Measurements from ENCODE around the gene TUBA4B.
A peak's percentile ranks its signal among the peaks of the same experiment; 100 is the strongest.
"Not testable (repeated sequence)": the region's sequence is repeated elsewhere in the genome, so short reads cannot be mapped to it uniquely, and the experiment has no call there.

The TUBA4B gene

GRCh38 chr2:219286436-219287115 is 33.5 kb downstream of the TUBA4B start:
- H3K4me3 ChIP-seq (ENCODE audit: low read length in 2 of 2) = no peak overlapping the region
- H3K27me3 ChIP-seq (ENCODE audit: control insufficient read depth in 1 of 2, insufficient read depth in 2 of 2, low read length in 2 of 2) = no peaks in the 10 kb centered on the region
- H3K4me1 ChIP-seq (ENCODE audit: control insufficient read depth, insufficient read depth, low read length) = peaks cover 29% of the 10 kb centered on the region
- H3K9ac ChIP-seq (ENCODE audit: low read length in 2 of 2) = no peak overlapping the region
- H3K36me3 ChIP-seq (ENCODE audit: control insufficient read depth in 2 of 2, insufficient read depth in 2 of 2, low read length in 2 of 2) = peaks cover 36 to 37% of the 10 kb centered on the region in 2 donors
- H3K9me3 ChIP-seq (ENCODE audit: control insufficient read depth in 2 of 2, low read length in 2 of 2) = no peaks in the 10 kb centered on the region
- H3K27ac ChIP-seq (ENCODE audit: low read length) = no peak overlapping the region

DNA sequence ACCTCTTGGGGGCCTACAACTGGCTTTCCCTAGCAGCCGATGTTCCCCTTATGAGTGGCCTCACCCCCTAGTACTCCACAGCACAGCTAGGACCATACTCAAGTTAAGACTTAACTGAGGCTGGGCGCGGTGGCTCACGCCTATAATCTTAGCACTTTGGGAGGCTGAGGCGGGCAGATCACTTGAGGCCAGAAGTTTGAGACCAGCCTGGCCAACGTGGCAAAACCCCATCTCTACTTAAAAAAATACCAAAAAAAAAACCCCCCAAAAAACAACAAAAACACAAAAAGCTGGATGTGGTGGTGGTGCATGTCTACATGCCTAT is 34.0 kb downstream of the TUBA4B start:
- H3K27me3 ChIP-seq (ENCODE audit: control insufficient read depth in 1 of 2, insufficient read depth in 2 of 2, low read length in 2 of 2); H3K4me3 ChIP-seq (ENCODE audit: low read length in 2 of 2); H3K9me3 ChIP-seq (ENCODE audit: control insufficient read depth in 2 of 2, low read length in 2 of 2); H3K9ac ChIP-seq (ENCODE audit: low read length in 2 of 2); H3K27ac ChIP-seq (ENCODE audit: low read length): not testable (repeated sequence)
- Histone ChIP-seq H3K4me1 (ENCODE audit: control insufficient read depth, insufficient read depth, low read length) (peaks cover 24% of the 10 kb centered on the region), H3K36me3 (ENCODE audit: control insufficient read depth in 2 of 2, insufficient read depth in 2 of 2, low read length in 2 of 2) (peaks cover 31 to 32% of the 10 kb centered on the region in 2 donors)

DNA sequence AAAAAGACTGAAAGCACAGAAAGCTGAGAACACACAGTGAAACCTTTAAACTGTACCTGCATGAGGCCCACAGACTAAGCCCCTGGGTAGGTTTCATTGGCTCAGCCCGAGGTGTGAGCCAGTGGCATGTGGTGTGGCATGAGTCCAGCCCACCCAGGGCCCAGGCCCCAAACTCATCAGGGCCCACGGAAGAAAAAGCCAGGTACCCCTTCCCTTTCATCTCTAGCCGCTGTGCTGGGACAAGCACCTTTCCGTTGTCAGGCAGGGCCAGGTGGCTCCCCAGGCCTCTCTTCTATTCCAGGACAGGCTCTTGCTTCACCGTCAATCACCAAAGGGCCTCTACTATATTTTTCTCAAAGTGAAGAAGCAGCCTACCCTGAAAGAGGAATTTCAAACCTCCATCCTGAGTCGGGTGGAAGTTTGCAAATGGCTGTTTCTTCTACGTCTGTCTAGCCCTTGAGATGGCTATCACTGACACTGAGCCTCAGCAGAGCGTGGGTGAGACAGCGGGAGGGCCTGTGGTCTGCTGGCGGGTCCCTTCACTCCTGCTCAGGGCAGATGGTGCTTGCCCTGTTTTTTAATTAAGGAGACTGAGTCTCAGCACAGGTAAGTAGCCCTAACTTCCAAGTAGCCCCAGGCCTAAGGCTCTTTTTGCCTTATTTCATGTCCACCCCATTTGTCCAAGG is 34.7 kb downstream of the TUBA4B start:
- no peaks in the 10 kb centered on the region for H3K9me3 ChIP-seq (ENCODE audit: control insufficient read depth in 2 of 2, low read length in 2 of 2)
- no peak overlapping the region for H3K27ac ChIP-seq (ENCODE audit: low read length)
- H3K9ac ChIP-seq (ENCODE audit: low read length in 2 of 2) = no peak overlapping the region
- no peaks in the 10 kb centered on the region for H3K27me3 ChIP-seq (ENCODE audit: control insufficient read depth in 1 of 2, insufficient read depth in 2 of 2, low read length in 2 of 2)
- no peak overlapping the region for H3K4me3 ChIP-seq (ENCODE audit: low read length in 2 of 2)
- H3K4me1 ChIP-seq (ENCODE audit: control insufficient read depth, insufficient read depth, low read length) = peaks cover 23% of the 10 kb centered on the region
- peaks cover 25 to 26% of the 10 kb centered on the region in 2 donors for H3K36me3 ChIP-seq (ENCODE audit: control insufficient read depth in 2 of 2, insufficient read depth in 2 of 2, low read length in 2 of 2)

GRCh38 chr2:219289195-219289536 is 36.1 kb downstream of the TUBA4B start:
- H3K27ac ChIP-seq (ENCODE audit: low read length) = peak overlapping the region; percentile 66
- no peak overlapping the region for H3K4me3 ChIP-seq (ENCODE audit: low read length in 2 of 2)
- H3K9ac ChIP-seq (ENCODE audit: low read length in 2 of 2) = no peak overlapping the region
- H3K36me3 ChIP-seq (ENCODE audit: control insufficient read depth in 2 of 2, insufficient read depth in 2 of 2, low read length in 2 of 2) = peaks cover 12% of the 10 kb centered on the region in 2 donors
- H3K9me3 ChIP-seq (ENCODE audit: control insufficient read depth in 2 of 2, low read length in 2 of 2) = no peaks in the 10 kb centered on the region
- no peaks in the 10 kb centered on the region for H3K27me3 ChIP-seq (ENCODE audit: control insufficient read depth in 1 of 2, insufficient read depth in 2 of 2, low read length in 2 of 2)
- H3K4me1 ChIP-seq (ENCODE audit: control insufficient read depth, insufficient read depth, low read length) = peaks cover 27% of the 10 kb centered on the region

DNA sequence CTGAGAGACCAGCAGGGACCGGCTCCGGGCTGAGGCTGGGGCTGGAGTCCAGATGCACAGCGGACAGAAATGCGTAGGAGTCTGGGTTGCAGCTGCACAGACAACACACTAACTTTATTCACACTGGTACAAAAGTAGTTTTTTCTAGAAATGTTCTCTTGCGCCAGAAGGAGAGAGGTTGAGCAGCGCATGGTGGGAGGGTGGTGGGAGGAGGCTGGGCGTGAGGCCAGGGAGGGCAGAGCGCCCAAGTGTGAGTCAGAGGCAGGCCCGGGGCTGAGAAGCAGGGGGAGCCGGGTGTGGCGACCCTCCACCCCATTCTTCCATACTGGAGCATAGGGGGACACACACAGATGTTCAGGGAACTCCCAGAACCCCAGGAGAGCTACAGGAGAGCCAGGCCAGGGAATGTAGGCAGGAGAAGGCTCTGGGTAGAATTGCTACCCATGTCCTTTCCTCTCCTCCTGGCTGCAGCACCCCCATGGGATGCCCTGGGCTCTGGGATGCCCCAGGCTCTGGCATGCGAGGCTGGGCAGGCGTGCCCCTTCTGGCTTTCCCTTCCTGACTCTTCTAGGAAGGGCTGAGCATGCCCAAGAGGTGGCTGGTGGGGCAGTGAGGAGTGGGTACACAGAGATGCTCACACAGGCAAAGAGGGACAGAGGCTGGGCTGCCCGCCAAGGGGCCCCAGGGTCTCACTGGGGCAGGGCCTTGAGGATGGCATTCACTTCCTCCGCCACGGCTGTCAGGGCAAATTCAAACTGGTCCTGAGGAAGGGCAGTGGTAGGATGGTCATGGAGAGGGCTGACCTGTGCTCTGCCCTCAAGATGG is 36.7 kb downstream of the TUBA4B start:
- Histone ChIP-seq H3K9me3 (ENCODE audit: control insufficient read depth in 2 of 2, low read length in 2 of 2) (no peaks in the 10 kb centered on the region), H3K4me1 (ENCODE audit: control insufficient read depth, insufficient read depth, low read length) (peaks cover 28% of the 10 kb centered on the region), H3K9ac (ENCODE audit: low read length in 2 of 2) (peak overlapping the region in 1 of 2 donors; percentile 28)

DNA sequence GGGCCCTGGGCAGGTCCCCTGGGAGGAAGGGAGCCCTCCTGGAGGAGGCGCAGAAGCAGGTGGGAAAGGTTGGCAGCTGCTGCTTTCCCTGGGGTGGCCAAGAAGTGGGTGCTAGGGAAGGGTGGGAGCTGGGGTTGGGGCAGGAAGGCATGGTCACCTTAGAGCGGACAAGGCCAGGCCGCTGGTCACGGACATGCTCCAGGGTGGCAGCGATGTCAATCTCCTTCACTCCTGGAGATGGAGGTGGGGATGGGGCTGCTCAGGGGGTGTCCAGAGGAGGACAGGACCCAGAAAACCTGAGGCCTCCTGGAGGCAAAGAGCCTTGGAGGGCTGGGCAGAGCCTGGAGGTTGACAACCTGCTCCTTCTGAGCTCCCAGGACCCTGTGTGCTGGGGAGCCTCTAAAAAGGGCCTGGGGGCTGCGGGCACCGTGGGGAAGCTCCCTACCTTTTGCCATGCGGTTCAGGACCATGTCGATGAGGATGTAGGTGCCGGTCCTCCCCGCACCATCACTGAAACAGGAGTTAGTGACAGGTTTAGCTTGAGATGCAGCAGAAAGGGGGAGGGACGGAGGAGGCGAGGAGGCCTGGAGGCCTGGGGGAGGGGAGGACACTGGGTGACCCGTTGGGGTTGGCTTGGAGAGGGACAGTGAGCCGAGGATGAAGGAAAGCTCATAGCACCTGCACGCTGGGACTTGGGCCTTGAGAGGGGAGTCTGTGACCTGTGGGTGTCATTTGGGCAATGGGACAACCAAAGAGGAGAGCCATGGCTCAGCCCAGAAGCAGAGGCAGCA is 37.5 kb downstream of the TUBA4B start:
- H3K27me3 ChIP-seq (ENCODE audit: control insufficient read depth in 1 of 2, insufficient read depth in 2 of 2, low read length in 2 of 2) = no peaks in the 10 kb centered on the region
- no peaks in the 10 kb centered on the region for H3K9me3 ChIP-seq (ENCODE audit: control insufficient read depth in 2 of 2, low read length in 2 of 2)
- H3K4me3 ChIP-seq (ENCODE audit: low read length in 2 of 2) = no peak overlapping the region
- H3K4me1 ChIP-seq (ENCODE audit: control insufficient read depth, insufficient read depth, low read length) = peaks cover 27% of the 10 kb centered on the region
- peaks cover 0 to 4% of the 10 kb centered on the region in 2 donors for H3K36me3 ChIP-seq (ENCODE audit: control insufficient read depth in 2 of 2, insufficient read depth in 2 of 2, low read length in 2 of 2)
- H3K9ac ChIP-seq (ENCODE audit: low read length in 2 of 2) = no peak overlapping the region
- H3K27ac ChIP-seq (ENCODE audit: low read length) = peak overlapping the region; percentile 66

More for the DNA sequence above, 36.7 kb downstream of the TUBA4B start:
- Histone ChIP-seq H3K36me3 (ENCODE audit: control insufficient read depth in 2 of 2, insufficient read depth in 2 of 2, low read length in 2 of 2) (peaks cover 6% of the 10 kb centered on the region in 2 donors), H3K27ac (ENCODE audit: low read length) (peak overlapping the region; percentile 66), H3K27me3 (ENCODE audit: control insufficient read depth in 1 of 2, insufficient read depth in 2 of 2, low read length in 2 of 2) (no peaks in the 10 kb centered on the region), H3K4me3 (ENCODE audit: low read length in 2 of 2) (no peak overlapping the region)

- Histone ChIP-seq H3K27ac (ENCODE audit: low read length) (no peak overlapping the region), H3K9ac (ENCODE audit: low read length in 2 of 2) (no peak overlapping the region), H3K4me3 (ENCODE audit: low read length in 2 of 2) (no peak overlapping the region), H3K27me3 (ENCODE audit: control insufficient read depth in 1 of 2, insufficient read depth in 2 of 2, low read length in 2 of 2) (no peaks in the 10 kb centered on the region), H3K9me3 (ENCODE audit: control insufficient read depth in 2 of 2, low read length in 2 of 2) (no peaks in the 10 kb centered on the region), H3K4me1 (ENCODE audit: control insufficient read depth, insufficient read depth, low read length) (peaks cover 27% of the 10 kb centered on the region), H3K36me3 (ENCODE audit: control insufficient read depth in 2 of 2, insufficient read depth in 2 of 2, low read length in 2 of 2) (peaks cover 0 to 2% of the 10 kb centered on the region in 2 donors)
Observed at GRCh38 chr2:219291394-219291793, 38.4 kb downstream of the TUBA4B start.

- no peaks in the 10 kb centered on the region for H3K9me3 ChIP-seq (ENCODE audit: control insufficient read depth in 2 of 2, low read length in 2 of 2)
- H3K27me3 ChIP-seq (ENCODE audit: control insufficient read depth in 1 of 2, insufficient read depth in 2 of 2, low read length in 2 of 2) = no peaks in the 10 kb centered on the region
- no peak overlapping the region for H3K27ac ChIP-seq (ENCODE audit: low read length)
Observed at GRCh38 chr2:219291910-219292490, 39.0 kb downstream of the TUBA4B start.

DNA sequence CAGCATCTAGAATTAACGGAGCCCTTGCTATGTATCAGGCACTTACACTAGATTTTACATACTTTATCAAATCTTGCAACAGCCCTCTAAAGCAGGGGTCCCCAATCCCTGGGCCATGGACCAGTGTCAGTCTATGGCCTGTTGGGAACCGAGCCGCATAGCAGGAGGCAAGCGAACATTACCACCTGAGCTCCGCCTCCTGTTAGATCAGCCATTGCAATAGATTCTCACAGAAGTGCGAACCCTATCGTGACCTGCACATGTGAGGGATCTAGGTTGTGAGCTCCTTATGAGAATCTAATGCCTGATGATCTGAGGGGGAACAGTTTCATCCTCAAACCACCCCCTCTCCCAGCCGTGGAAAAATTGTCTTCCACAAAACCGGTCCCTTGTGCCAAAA is 39.6 kb downstream of the TUBA4B start:
- Histone ChIP-seq H3K9ac (ENCODE audit: low read length in 2 of 2) (no peak overlapping the region), H3K27ac (ENCODE audit: low read length) (no peak overlapping the region)

More at GRCh38 chr2:219291910-219292490, 39.0 kb downstream of the TUBA4B start:
- no peak overlapping the region for H3K4me3 ChIP-seq (ENCODE audit: low read length in 2 of 2)
- no peaks in the 10 kb centered on the region for H3K36me3 ChIP-seq (ENCODE audit: control insufficient read depth in 2 of 2, insufficient read depth in 2 of 2, low read length in 2 of 2)
- peaks cover 25% of the 10 kb centered on the region for H3K4me1 ChIP-seq (ENCODE audit: control insufficient read depth, insufficient read depth, low read length)
- H3K9ac ChIP-seq (ENCODE audit: low read length in 2 of 2) = no peak overlapping the region

DNA sequence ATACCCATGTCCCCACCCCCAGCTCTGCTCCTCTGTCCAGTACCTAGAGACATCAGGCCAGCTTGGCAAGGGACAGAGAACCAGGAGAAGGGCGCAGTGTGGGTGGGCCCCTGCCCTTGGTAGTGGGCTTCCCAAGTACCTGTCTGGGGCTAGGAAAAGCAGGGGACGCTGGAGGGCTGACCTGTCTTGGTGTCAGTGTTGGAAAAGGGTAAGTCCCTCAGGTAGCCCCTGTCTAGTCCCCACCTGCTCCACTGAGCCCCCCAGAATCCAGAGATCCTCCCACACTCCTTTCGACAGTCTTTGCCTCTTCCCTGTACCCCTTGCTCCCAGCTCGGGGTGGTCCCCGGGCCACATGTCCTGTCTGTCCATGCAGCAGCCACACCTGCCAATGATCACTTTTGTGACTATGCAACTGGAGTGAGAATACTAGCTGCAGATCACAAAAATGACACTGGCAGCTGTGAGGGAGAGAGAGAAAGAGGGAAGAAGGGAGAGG is 40.7 kb downstream of the TUBA4B start:
- H3K4me3 ChIP-seq (ENCODE audit: low read length in 2 of 2) = peak overlapping the region; percentile 67 to 77
- peak overlapping the region; percentile 79 to 89 for H3K9ac ChIP-seq (ENCODE audit: low read length in 2 of 2)
- peaks cover 28% of the 10 kb centered on the region for H3K4me1 ChIP-seq (ENCODE audit: control insufficient read depth, insufficient read depth, low read length)
- no peaks in the 10 kb centered on the region for H3K9me3 ChIP-seq (ENCODE audit: control insufficient read depth in 2 of 2, low read length in 2 of 2)
- peak overlapping the region; percentile 78 for H3K27ac ChIP-seq (ENCODE audit: low read length)
- H3K27me3 ChIP-seq (ENCODE audit: control insufficient read depth in 1 of 2, insufficient read depth in 2 of 2, low read length in 2 of 2) = no peaks in the 10 kb centered on the region
- H3K36me3 ChIP-seq (ENCODE audit: control insufficient read depth in 2 of 2, insufficient read depth in 2 of 2, low read length in 2 of 2) = no peaks in the 10 kb centered on the region

More for the DNA sequence above, 39.6 kb downstream of the TUBA4B start:
- Histone ChIP-seq H3K36me3 (ENCODE audit: control insufficient read depth in 2 of 2, insufficient read depth in 2 of 2, low read length in 2 of 2) (no peaks in the 10 kb centered on the region), H3K9me3 (ENCODE audit: control insufficient read depth in 2 of 2, low read length in 2 of 2) (no peaks in the 10 kb centered on the region), H3K4me3 (ENCODE audit: low read length in 2 of 2) (no peak overlapping the region), H3K4me1 (ENCODE audit: control insufficient read depth, insufficient read depth, low read length) (peaks cover 25% of the 10 kb centered on the region), H3K27me3 (ENCODE audit: control insufficient read depth in 1 of 2, insufficient read depth in 2 of 2, low read length in 2 of 2) (no peaks in the 10 kb centered on the region)
